HuH-7 (cell line): Measurements from ENCODE around the gene FGD1.
"Not testable (repeated sequence)": the region's sequence is repeated elsewhere in the genome, so short reads cannot be mapped to it uniquely, and the experiment has no call there.

Source experiments
- DNase-seq: peaks from one replicate; pipeline ENCODE4 v3.0.0; 2011; ENCODE audit warnings: low spot score

Gene FGD1

GRCh38 chrX:54495814-54496516, at the start of gene FGD1:
FGD1 (minus strand) TSS chrX:54496234; CDS start chrX:54495432, 802 bp downstream.
- peak; percentile 77 for DNase-seq

GRCh38 chrX:54542239-54542638, 46.2 kb upstream of the FGD1 start:
- not testable (repeated sequence) for DNase-seq

GRCh38 chrX:54540289-54540688, 44.3 kb upstream of the FGD1 start:
- no peak for DNase-seq

GRCh38 chrX:54534271-54534670, 38.2 kb upstream of the FGD1 start:
- no peak for DNase-seq

- no peak for DNase-seq
These were observed 34.4 kb upstream of the FGD1 start for GRCh38 chrX:54530357-54530900.

GRCh38 chrX:54529552-54530356, 33.7 kb upstream of the FGD1 start, which contains the start of gene GNL3L:
GNL3L (plus strand) TSS chrX:54530219; CDS start chrX:54532567, 2,348 bp downstream.
- peak; percentile 64 for DNase-seq

- no peak for DNase-seq
These were observed 33.1 kb upstream of the FGD1 start for GRCh38 chrX:54529151-54529550.

- no peak for DNase-seq
These were observed 13.4 kb upstream of the FGD1 start for GRCh38 chrX:54509400-54509799.

- no peak for DNase-seq
These were observed 902 bp upstream of the FGD1 start for GRCh38 chrX:54496936-54497335.

GRCh38 chrX:54496517-54496852, 451 bp upstream of the FGD1 start:
- DNase-seq = no peak

- DNase-seq = peak; percentile 38
These were observed 833 bp downstream of the FGD1 start for GRCh38 chrX:54494989-54495813.

- DNase-seq = no peak
These were observed 1.7 kb downstream of the FGD1 start for GRCh38 chrX:54494166-54494988.

GRCh38 chrX:54492340-54492739, 3.7 kb downstream of the FGD1 start:
- no peak for DNase-seq

- not testable (repeated sequence) for DNase-seq
These were observed 6.2 kb downstream of the FGD1 start for GRCh38 chrX:54489819-54490218.

GRCh38 chrX:54484666-54485065, 11.4 kb downstream of the FGD1 start:
- no peak for DNase-seq

- no peak for DNase-seq
These were observed 12.1 kb downstream of the FGD1 start for GRCh38 chrX:54483946-54484345.

GRCh38 chrX:54482839-54483593, 13.0 kb downstream of the FGD1 start:
- DNase-seq = no peak

- no peak for DNase-seq
These were observed 16.6 kb downstream of the FGD1 start for GRCh38 chrX:54479136-54480111.
